Ecto neural progenitor cell (in vitro differentiated cells): ENCODE data around the gene ACTL7B.
"Not testable (repeated sequence)": the region's sequence is repeated elsewhere in the genome, so short reads cannot be mapped to it uniquely, and the experiment has no call there.

ENCODE experiments used
- DNase-seq: peaks from one replicate; pipeline ENCODE4 v3.0.0-alpha.2; 2018; ENCODE audit warnings: low spot score

ACTL7B gene

GRCh38 chr9:108855888-108856287 is at the start of gene ACTL7B:
Gene ACTL7B (minus strand): TSS chr9:108855986. CDS start chr9:108855930, 56 bp downstream.
- DNase-seq, result no peak

GRCh38 chr9:108905494-108905893 is 49.7 kb upstream of the ACTL7B start:
- no peak for DNase-seq

GRCh38 chr9:108904161-108904560 is 48.4 kb upstream of the ACTL7B start:
- no peak for DNase-seq

GRCh38 chr9:108903420-108904103 is 47.8 kb upstream of the ACTL7B start:
- DNase-seq, result no peak

GRCh38 chr9:108900176-108900575 is 44.4 kb upstream of the ACTL7B start:
- DNase-seq, result no peak

- not testable (repeated sequence) for DNase-seq
These were observed 43.4 kb upstream of the ACTL7B start for GRCh38 chr9:108899023-108899695.

- no peak for DNase-seq
These were observed 41.7 kb upstream of the ACTL7B start for GRCh38 chr9:108897324-108898096.

- DNase-seq, result no peak
These were observed 38.6 kb upstream of the ACTL7B start for GRCh38 chr9:108894225-108894997.

- DNase-seq, result no peak
These were observed 33.9 kb upstream of the ACTL7B start for GRCh38 chr9:108889649-108890067.

GRCh38 chr9:108886594-108887271 is 30.9 kb upstream of the ACTL7B start:
- not testable (repeated sequence) for DNase-seq

GRCh38 chr9:108885643-108886348 is 30.0 kb upstream of the ACTL7B start:
- DNase-seq, result no peak

- no peak for DNase-seq
These were observed 28.9 kb upstream of the ACTL7B start for GRCh38 chr9:108884701-108885100.

- no peak for DNase-seq
These were observed 27.3 kb upstream of the ACTL7B start for GRCh38 chr9:108883085-108883484.

- no peak for DNase-seq
These were observed 26.5 kb upstream of the ACTL7B start for GRCh38 chr9:108882052-108882888.

- no peak for DNase-seq
These were observed 25.0 kb upstream of the ACTL7B start for GRCh38 chr9:108880738-108881316.

GRCh38 chr9:108877524-108877923 is 21.7 kb upstream of the ACTL7B start:
- no peak for DNase-seq

- DNase-seq, result no peak
These were observed 20.6 kb upstream of the ACTL7B start for GRCh38 chr9:108876425-108876824.

GRCh38 chr9:108874058-108874788 is 18.4 kb upstream of the ACTL7B start:
- DNase-seq, result no peak
